Endometrium (tissue), 2 donors: ENCODE results near the gene APOA5.
"Not testable (repeated sequence)": the region's sequence is repeated elsewhere in the genome, so short reads cannot be mapped to it uniquely, and the experiment has no call there.

Experiments used
- FAIRE-seq: peaks from 2 replicates; lab custom pipeline; 2012; peaks lifted over from hg19 to GRCh38; lab: Jason Lieb, UNC
- donor health status: control.
- donor health status: control.

The APOA5 gene

GRCh38 chr11:116791813-116792143 is at the start of gene APOA5:
Gene APOA5, minus strand, starts transcription at chr11:116791879. Its CDS starts 19 bp downstream, at chr11:116791860.
- no peak for FAIRE-seq

GRCh38 chr11:116840746-116841296 is 49.1 kb upstream of the APOA5 start:
- FAIRE-seq = no peak

- no peak for FAIRE-seq
Observed at GRCh38 chr11:116840224-116840745, 48.6 kb upstream of the APOA5 start.

GRCh38 chr11:116838321-116839084 is 46.8 kb upstream of the APOA5 start:
- no peak for FAIRE-seq

- no peak for FAIRE-seq
Observed at GRCh38 chr11:116837231-116838091, 45.8 kb upstream of the APOA5 start, which contains the start of gene APOA1. Gene APOA1, minus strand, starts transcription at chr11:116837622. Its CDS starts 235 bp downstream, at chr11:116837387.

GRCh38 chr11:116836632-116836991 is 44.9 kb upstream of the APOA5 start:
- no peak for FAIRE-seq

GRCh38 chr11:116835791-116836631 is 44.3 kb upstream of the APOA5 start:
- no peak for FAIRE-seq

- FAIRE-seq = no peak
Observed at GRCh38 chr11:116835042-116835772, 43.5 kb upstream of the APOA5 start.

GRCh38 chr11:116834535-116835041 is 42.9 kb upstream of the APOA5 start:
- FAIRE-seq = not testable (repeated sequence)

- FAIRE-seq = no peak
Observed at GRCh38 chr11:116833816-116834534, 42.3 kb upstream of the APOA5 start.

- no peak for FAIRE-seq
Observed at GRCh38 chr11:116833491-116833815, 41.8 kb upstream of the APOA5 start.

- FAIRE-seq = no peak
Observed at GRCh38 chr11:116832350-116833290, 40.9 kb upstream of the APOA5 start.

- FAIRE-seq = no peak
Observed at GRCh38 chr11:116831790-116832349, 40.2 kb upstream of the APOA5 start.

- no peak for FAIRE-seq
Observed at GRCh38 chr11:116830184-116830912, 38.7 kb upstream of the APOA5 start.

- no peak for FAIRE-seq
Observed at GRCh38 chr11:116829525-116830183, 38.0 kb upstream of the APOA5 start, which contains the start of gene APOC3. Gene APOC3, plus strand, starts transcription at chr11:116829907. Its CDS starts 676 bp downstream, at chr11:116830583.

- FAIRE-seq = no peak
Observed at GRCh38 chr11:116828632-116829524, 37.2 kb upstream of the APOA5 start.
